Central memory CD4-positive, alpha-beta T cell (primary cell): ENCODE data around the gene TFPI2.
"Not testable (repeated sequence)": the region's sequence is repeated elsewhere in the genome, so short reads cannot be mapped to it uniquely, and the experiment has no call there.

ENCODE experiments used
- DNase-seq: peaks from one replicate; pipeline ENCODE4 v3.0.0; 2022
- total RNA-seq, 3 experiments: gene quantifications; one replicate each; lab custom pipeline; 2026; lab: John Stamatoyannopoulos, UW

The TFPI2 gene, protein sequence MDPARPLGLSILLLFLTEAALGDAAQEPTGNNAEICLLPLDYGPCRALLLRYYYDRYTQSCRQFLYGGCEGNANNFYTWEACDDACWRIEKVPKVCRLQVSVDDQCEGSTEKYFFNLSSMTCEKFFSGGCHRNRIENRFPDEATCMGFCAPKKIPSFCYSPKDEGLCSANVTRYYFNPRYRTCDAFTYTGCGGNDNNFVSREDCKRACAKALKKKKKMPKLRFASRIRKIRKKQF
- total RNA-seq, result 0 to 0.18 (median 0) reads per million in 3 experiments

DNA sequence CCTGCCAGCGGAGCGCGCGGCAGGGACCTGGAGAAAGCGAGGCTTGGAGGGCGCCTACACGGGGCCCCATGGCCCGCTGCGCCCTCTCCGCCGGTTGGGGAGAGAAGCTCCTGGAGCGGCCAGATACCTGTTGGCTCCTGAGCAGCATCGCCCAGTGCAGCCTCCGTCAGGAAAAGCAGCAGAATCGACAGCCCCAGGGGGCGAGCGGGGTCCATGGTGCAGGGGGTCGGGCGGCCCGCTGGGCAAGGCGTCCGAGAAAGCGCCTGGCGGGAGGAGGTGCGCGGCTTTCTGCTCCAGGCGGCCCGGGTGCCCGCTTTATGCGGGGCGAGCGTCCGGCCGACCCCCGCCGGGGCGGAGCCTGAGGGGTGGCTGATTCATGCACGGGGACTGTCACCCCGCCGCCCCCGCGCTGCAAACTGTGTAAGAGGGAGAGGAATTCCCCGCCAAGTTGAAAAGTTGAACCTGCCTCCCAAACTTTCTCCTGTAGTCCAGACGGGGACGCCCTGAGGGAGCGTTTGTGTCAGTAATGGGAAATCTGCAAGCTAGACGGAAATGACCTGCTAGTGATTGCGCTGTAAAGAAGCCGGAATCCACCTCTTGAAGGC lies at the start of gene TFPI2:
TSS of gene TFPI2 (minus strand) at position 290 of the 605 bp plus-strand sequence. CDS start at position 215, 75 bp downstream.
- no peak for DNase-seq

DNA sequence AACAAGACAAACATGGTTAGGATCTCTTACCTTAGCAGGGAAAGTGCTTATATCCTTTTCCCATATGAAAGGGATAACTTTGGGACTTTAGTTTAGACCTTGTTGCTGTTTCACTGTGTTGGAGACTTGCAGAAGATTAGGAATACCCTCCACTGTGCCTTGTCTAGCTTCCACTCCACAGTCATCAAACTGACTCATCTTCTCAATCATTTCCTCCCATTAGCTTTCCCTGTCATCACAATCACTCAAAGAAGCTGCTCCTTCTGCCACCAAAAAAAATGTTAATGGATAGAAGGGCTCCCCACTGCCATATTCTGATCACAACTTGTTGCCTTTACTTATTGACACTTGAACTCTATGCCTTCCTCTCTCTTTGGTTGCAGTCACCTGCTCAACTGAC lies 47.7 kb upstream of the TFPI2 start:
- DNase-seq, result no peak

DNA sequence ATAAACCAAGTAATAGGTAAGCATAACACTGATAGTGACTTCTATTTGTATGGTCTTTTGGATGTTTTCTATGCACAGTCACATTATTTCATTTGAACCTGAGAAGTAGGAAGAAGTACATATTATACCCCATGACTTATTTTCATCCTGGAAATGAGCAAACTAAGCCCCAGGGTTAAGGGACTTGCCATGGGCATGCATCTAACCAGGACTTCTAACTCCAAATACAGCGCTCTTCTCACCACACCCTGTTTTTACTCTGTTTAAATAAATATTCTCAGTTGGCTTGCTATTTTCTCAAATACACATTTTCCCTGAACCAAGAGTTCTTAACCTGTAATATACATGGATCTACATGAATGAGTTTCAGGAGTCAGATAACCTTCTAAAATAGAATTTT lies 47.3 kb upstream of the TFPI2 start:
- no peak for DNase-seq

DNA sequence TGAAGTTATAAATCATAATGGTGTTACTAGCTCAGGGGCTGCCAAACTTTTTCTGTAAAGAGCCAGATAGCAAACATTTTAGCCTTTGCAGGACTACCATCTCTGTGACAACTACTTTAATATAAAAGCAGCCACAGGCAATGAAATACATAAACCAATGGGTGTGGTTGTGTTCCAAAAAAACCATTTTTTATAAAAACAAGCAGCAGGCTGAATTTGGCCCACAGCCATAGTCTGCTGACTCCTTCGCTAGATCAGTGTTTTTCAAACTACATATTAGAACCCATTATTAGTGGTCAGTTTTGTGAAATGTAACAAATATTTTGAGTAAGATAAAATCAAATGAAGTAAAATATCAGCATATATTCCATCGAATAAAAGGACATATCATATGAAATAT lies 44.5 kb upstream of the TFPI2 start:
- DNase-seq, result no peak

DNA sequence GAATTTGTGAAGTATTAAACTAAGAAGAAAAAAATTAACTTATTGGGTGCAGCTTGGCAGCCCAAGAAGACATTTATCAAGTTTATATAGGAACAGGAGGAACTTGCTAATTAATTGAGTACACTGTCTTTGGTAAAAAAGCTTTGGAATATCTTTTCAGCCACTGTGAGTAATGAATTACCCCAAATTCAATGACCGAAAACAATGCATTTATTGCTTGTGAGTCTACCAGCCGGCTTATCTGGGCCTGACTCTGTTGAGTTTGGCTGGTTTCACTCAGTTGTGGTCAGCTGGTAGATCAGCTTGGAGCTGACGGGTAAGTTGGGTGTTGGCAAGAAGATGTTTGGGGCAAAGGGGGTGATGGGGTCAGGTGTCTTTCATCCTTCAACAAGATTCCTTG lies 42.6 kb upstream of the TFPI2 start:
- no peak for DNase-seq

DNA sequence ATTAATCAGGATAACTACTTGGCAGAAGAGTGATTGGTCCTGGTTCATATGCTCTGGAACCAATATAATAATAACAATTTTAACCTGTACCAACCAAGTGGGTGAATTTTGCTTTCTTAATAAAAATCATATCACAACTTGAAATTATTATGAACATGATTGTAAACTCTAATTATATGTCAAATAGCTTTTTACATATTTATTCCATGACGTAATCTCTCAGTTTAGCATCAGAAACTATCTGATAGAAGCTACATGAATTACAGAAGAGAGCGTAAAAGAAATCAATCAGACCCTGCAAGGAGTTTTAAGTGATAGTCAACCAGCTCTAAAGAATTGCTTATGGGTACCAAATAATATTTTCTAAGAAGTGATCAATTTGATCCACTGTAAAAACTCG lies 41.1 kb upstream of the TFPI2 start:
- no peak for DNase-seq

DNA sequence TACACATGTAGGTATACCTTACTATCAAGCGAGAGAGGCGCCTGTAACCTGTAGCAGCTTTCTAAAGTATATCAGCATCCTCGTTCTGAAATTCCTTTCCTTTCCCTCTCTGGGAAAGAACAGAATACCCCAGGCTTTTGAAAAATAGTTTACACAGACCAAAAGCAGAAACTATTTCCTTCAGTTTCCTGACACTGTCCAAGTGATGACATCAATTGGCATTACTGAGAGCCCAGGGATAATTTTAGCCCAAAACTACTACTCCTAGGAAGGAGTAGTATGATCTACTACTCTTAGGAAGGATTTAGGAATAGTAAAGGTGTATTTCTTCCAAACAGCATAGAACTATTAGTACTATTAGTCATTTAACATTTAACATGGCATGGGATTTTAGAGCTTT lies 37.0 kb upstream of the TFPI2 start:
- DNase-seq, result no peak

DNA sequence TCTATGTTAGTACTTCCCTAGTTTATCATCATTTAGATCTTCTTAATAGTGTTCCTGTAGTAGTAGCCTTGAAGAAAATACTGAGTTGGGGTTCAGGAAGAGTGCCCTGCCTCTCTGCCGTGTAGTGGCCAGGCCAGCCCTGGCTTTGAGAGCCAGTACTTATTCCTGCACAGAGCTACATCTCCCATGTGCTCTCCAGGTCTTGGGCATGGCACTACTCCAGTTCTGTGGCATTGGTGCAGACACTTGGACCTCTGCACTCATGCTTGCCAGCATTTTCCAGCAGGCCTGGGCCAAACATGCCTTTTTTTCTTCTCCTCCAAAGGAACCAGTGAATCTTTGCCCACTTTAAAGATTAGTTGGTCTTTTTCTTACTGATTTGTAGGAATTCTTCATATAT lies 36.2 kb upstream of the TFPI2 start:
- no peak for DNase-seq

DNA sequence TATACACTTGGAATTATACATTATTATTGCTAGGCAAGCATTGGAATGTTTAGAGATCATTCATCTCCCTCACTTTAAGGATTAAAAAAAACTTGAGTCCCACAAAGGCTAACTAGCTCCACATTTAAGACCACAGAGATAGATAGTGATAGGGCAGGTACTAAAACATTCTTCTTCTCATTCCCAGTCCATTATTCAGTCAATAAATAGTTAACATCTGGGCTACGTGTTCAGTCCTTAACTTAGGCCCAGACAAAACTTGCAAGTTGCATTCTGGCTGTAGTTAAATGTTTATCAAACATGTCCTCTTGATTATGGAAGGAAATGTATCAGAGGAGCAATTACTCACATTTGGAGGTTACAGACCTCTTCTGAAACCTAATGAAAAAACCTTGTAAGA lies 33.4 kb upstream of the TFPI2 start:
- no peak for DNase-seq

DNA sequence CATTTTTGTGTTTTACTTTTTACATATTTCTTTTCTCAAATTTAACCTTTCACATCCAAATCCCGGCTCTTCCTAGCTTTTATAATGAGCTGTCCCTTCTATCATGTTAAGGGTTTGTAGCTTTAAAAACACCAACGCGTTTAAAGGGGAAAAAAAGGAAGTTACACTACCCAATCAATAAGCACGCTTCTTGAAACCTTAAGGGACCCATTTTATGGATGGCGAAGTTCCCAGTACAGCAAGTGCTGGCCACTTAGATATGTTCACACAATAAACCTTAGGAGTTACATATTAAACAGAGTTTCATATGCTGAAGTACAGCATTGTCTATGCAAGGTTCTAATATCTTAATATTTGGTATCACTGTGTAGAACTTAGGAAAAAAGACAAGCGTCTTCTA lies 32.7 kb upstream of the TFPI2 start:
- no peak for DNase-seq

DNA sequence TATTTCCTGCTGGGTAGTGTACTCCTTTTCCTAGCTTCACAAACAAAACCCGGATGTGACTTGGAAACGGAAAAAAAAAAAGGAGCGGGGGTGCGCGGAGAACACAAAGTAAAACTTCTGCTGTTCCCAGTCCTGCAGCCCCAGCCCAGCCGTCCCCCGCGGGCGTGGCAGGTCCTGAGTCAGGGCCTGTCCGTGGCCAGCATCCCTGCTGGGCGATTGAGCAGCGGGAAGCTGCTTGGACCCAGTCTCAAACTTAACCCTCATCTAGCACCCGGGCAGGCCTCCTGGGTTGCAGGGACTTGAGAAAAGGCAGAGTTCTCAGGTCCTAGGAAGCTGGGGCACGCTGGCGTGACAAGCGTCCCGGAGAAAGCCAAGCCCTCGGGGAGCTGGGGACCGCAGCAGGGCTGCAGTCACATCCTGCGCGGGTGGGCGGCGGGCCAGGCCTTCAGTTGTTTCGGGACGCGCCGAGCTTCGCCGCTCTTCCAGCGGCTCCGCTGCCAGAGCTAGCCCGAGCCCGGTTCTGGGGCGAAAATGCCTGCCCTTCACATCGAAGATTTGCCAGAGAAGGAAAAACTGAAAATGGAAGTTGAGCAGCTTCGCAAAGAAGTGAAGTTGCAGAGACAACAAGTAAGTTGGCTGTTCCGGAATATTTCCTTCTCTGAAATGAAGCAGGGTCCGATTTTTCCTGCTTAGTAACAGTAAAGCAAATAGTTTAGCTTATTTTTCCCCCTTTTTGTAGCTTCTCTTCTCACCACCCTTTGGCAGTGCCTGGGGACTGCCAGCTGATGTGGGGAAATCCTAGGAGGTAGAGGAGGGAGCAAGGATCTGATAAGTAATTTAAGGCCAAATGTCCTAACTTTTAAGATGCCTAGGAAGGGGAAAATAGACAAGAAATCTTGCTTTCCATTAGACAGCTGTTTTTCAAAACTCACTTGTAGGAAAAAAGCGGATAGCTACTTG lies 31.3 kb upstream of the TFPI2 start, which contains the start of gene GNG11:
TSS of gene GNG11 (plus strand) at position 129 of the 960 bp plus-strand sequence. CDS start at position 532, 403 bp downstream.
- DNase-seq, result no peak

DNA sequence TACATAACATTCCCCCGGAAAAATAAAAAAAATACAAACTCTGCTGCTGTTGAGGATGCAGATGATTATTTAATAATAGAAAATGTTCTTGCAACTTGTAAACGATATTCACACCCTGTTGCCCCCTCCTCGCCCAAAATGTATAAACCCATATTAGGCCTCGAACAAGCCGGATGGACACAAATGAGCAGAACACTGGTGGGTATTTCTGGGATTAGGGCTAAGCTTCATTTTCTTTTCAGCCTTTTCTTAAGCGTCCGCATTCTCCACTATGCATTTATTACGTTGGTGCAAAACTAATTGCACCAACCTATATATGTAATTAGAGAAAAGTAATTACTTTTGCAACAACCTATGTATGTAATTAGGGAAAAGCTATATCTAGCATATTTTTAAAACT lies 30.6 kb upstream of the TFPI2 start:
- DNase-seq, result no peak

DNA sequence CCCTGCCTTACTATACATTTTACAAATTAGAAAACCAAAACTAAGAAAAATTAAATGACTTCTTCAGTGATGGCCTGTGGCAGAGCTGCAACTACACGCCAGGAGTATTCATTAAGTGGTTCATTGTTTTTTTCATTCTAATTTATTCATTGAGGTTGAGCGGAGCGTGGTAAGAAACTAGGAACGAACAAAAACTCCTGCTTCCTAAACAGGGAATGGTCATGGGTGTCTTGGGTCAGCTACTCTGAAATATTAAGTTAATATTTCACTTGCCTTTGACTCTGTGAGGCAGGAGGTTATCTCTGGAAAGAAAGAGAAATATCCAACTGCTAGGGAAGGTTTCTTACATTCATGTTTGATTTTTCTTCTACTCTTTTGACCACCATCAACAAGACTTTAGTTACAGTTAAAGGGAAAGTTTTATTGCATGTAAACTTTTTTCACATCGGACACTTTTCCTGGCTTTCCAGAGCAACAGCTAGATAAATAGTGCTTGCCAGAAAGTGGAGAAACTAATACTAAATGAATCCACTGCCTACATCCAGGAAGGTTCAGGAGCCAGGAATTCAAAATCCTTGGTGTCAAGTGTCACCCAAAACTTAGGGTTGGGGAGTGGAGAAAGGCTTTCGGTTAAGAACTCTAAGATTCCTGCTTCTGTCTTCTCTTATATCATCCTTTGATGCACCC lies 30.1 kb upstream of the TFPI2 start:
- no peak for DNase-seq

DNA sequence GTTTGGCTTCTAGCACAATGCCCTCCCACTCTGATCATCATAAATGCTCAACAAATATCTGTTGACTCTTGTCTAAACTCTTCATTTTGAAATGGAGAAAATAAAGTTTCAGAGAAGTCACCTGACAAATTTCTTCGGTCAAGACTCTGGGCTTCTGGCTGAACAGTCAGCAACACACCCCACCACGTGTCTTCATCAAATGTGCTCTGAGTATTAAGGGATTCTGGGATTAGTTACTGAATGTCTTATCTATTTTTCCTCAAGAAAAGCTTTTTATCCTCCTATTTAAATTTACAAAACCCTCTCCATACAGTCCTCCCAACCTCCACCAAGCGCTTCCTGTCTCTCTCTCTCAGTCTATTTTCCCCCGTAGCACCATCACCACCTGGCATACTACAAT lies 25.8 kb upstream of the TFPI2 start:
- DNase-seq, result not testable (repeated sequence)

DNA sequence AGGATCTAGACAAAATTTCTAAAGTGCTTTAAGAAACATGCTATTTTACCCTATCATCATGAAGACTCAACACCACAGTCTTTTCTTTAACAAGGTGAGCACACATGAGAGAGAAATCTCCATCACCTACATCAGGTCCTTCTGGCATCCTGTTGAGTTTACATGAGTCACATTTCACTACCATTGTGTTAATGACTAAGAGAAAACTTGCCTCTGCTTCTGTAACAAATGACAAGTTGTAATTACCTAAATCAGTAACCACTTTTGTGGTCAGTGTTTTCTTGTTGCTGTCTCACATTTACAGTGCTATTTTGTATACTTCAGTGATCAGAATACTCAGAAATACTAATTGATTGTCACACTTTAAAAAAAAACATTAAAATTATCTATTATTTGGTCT lies 25.3 kb upstream of the TFPI2 start:
- DNase-seq, result not testable (repeated sequence)

DNA sequence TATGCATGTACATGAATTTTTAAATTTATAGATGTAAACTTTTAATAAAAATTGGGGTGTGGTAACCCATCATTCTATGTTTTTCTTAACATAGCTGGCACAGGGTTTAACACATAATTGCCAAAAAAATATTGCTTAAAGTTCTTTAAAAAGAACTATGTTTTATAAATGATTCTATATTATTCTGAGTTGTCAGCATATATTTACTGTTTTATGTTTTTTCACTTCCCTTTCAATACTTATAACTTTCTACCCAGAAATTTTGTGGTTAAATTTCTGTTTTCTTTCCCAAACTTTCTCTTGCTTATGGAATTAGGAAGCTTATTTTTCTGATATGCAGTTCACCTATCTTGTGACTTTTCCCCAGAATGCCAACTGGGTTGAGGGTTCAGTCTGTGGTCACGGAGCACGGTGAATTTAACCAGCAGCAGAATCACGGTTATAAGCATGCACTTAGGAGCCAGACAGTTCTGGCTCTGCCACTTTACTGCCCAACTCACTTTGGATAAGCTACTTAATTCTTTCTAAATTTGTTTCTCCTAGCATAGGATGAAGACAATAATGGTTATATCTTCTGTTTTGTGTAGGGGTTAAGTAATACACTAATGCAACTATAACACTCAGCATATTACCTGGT lies 24.8 kb upstream of the TFPI2 start:
- not testable (repeated sequence) for DNase-seq

DNA sequence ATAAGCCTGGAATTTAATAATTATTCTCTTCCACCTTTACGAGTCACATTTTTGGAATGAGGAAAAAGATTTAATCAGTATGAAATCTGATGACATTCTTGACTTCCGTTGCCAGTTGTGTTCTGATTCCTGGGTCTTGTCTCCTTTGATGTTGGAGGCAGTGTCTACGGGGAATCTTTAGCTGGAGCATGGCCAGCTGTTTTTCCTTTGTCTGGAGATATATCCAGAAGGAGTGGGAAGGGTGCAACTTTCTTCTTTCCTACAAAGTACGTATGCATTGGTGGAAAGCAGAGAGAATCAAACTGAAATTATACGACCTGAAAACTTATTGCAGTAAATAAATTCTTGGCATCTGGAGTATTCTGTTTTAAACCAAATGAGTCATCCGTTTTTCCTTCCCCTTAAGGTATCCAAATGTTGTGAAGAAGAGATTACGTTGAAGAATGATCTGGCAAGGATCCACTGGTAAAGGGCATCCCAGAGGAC lies 24.1 kb upstream of the TFPI2 start:
- no peak for DNase-seq

DNA sequence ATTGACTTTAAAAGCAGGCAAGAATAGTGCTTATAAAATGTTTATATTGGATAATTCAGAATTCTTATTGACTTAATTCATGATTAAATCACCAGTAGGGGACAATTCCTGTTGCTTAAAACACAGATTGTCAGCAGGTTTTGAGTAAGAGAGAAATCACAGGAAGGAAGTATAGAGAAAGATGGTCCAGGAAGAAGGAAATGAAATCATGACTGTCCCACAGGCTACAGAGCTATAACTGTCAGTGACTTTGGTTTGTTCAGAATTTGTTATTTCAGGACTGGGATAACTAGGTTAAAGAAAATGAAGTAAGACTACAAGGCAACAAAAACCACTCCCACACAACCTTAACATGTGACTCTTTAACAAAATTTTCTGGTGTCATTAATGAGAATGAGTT lies 22.6 kb upstream of the TFPI2 start:
- DNase-seq, result no peak

DNA sequence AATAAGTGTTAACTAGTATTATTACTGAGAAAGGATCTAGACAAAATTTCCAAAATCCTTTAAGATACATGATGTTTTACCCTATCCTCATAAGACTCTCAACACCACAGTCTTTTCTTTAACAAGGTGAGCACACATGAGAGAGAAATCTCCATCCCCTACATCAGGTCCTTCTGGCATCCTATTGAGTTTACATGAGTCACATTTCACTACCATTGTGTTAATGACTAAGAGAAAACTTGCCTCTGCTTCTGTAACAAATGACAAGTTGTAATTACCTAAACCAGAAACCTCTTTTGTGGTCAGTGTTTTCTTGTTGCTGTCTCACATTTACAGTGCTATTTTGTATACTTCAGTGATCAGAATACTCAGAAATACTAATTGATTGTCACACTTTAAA lies 21.1 kb upstream of the TFPI2 start:
- not testable (repeated sequence) for DNase-seq

DNA sequence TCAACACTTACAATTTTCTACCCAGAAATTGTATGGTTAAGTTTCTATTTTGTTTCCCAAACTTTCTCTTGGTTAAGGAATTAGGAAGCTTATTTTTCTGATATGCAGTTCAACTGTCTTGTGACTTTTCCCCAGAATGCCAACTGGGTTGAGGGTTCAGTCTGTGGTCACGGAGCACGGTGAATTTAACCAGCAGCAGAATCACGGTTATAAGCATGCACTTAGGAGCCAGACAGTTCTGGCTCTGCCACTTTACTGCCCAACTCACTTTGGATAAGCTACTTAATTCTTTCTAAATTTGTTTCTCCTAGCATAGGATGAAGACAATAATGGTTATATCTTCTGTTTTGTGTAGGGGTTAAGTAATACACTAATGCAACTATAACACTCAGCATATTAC lies 20.7 kb upstream of the TFPI2 start:
- DNase-seq, result not testable (repeated sequence)

DNA sequence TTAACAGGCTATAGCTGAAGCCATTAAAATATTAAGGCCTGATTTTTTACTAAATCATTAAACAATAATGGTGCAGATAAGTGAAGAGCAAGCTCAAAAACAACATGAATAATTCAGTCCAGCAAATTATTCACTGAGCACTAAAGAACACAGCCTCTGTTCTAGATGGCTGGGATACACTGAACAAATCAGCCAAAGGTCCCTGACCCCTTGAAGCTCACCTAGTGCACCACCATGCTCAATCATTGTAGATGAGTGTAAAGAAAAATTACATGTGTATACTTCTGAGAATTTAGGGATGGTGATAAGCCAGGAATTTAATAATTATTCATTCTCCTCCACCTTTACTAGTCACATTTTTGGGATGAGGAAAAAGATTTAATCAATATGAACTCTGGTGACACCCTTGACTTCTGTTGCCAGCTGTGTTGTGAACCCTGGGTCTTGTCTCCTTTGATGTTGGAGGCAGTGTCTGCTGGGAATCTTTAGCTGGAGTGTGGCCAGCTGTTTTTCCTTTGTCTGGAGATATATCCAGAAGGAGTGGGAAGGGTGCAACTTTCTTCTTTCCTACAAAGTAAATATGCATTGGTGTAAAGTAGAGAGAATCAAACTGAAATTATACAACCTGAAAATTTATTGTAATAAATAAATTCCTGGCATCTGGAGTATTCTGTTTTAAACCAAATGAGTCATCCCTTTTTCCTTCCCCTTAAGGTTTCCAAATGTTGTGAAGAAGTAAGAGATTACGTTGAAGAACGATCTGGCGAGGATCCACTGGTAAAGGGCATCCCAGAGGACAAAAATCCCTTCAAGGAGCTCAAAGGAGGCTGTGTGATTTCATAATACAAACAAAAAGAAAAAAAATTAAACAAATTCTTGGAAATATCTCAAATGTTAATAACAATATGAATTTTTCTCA lies 19.8 kb upstream of the TFPI2 start:
- DNase-seq, result no peak
